ENCODE data around the gene AEN. TPM values are rescaled to one million over a fixed set of nuclear protein-coding genes. Genes with fewer than 3 reads are reported as not detected.
A peak's percentile ranks its signal among the peaks of the same experiment; 100 is the strongest.

AEN gene
- total RNA-seq, 2 experiments from 2014 or later: 32.7 to 33.5 TPM

GRCh38 chr15:88649753-88650551, 28.8 kb downstream of the AEN start:
- Mint-ChIP-seq H3K27me3 (no peaks in the 10 kb centered on the region), H3K9me3 (no peaks in the 10 kb centered on the region), H3K27ac (peak overlapping the region; percentile 84), H3K4me3 (peak overlapping the region; percentile 26), H3K36me3 (ENCODE audit: low read depth) (peaks cover 72% of the 10 kb centered on the region), H3K4me1 (peaks cover 73% of the 10 kb centered on the region)
- ChIA-PET POLR2A (interaction anchor here (0.6 to 2.5 kb wide), 4 partner anchors 15 to 183 kb away, joined by 3 to 8 read pairs (median 4); partner anchors contain the start of genes MRPL46 and MRPS11), CTCF (interaction anchor here (1.0 to 2.1 kb wide), 2 partner anchors 26 to 183 kb away, joined by 3 to 12 read pairs; partner anchors contain the start of genes MRPL46 and MRPS11)
- peak; percentile 10 for DNase-seq

DNA sequence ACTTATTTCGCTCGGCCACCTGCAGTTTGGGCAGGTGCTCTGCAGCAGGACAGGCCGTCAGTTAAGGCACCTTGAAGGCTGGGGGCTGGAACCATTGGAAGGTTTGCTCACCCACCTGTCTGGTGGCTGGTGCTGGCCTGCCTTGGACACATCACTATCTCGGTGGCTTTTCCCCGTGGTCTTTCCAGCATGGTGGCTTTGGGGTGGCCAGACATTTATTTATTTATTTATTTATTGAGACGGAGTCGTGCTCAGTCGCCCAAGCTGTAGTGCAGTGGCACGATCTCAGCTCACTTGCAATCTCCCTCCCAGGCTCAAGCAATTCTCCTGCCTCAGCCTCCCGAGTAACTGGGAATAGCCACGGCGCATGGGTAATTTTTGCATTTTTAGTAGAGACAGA, 29.4 kb downstream of the AEN start:
- peaks cover 71% of the 10 kb centered on the region for H3K4me1 Mint-ChIP-seq
- H3K27me3 Mint-ChIP-seq: no peaks in the 10 kb centered on the region
- POLR2A ChIA-PET: interaction anchor here (1.8 kb wide), 1 partner anchor 26 kb away, joined by 8 read pairs; no protein-coding TSS in a partner anchor
- CTCF ChIA-PET: interaction anchor here (1.0 to 2.1 kb wide), 2 partner anchors 27 to 183 kb away, joined by 3 to 12 read pairs; partner anchors contain the start of genes MRPL46 and MRPS11
- no peaks in the 10 kb centered on the region for H3K9me3 Mint-ChIP-seq
- H3K4me3 Mint-ChIP-seq: no peak overlapping the region
- no peak overlapping the region for H3K27ac Mint-ChIP-seq
- H3K36me3 Mint-ChIP-seq (ENCODE audit: low read depth): peaks cover 71% of the 10 kb centered on the region
- DNase-seq: no peak

- no peaks in the 10 kb centered on the region for H3K9me3 Mint-ChIP-seq
- H3K36me3 Mint-ChIP-seq (ENCODE audit: low read depth): peaks cover 66% of the 10 kb centered on the region
- no peak overlapping the region for H3K4me3 Mint-ChIP-seq
- peak overlapping the region; percentile 26 for H3K27ac Mint-ChIP-seq
- peak; percentile 9 for DNase-seq
- H3K4me1 Mint-ChIP-seq: peaks cover 67% of the 10 kb centered on the region
- no peaks in the 10 kb centered on the region for H3K27me3 Mint-ChIP-seq
- ChIA-PET CTCF (interaction anchor here (2.1 kb wide), 1 partner anchor 27 kb away, joined by 12 read pairs; no protein-coding TSS in a partner anchor), POLR2A (interaction anchor here (1.0 to 1.5 kb wide), 2 partner anchors 26 to 29 kb away, joined by 3 read pairs; no protein-coding TSS in a partner anchor)
Measured at GRCh38 chr15:88651136-88651732, 30.1 kb downstream of the AEN start.

DNA sequence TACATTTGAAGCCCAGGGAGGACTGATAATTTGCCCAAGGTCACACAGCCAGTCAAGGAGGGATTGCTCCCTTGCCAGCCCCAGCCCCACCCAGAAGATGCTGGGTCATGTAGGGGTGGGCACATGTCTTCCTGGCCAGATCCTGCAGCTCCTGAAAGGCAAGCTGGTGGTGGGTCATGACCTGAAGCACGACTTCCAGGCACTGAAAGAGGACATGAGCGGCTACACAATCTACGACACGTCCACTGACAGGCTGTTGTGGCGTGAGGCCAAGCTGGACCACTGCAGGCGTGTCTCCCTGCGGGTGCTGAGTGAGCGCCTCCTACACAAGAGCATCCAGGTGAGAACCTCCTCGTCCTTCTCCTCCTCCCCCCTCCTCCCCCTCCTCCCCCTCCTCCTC, 30.8 kb downstream of the AEN start:
- peak overlapping the region; percentile 26 for H3K27ac Mint-ChIP-seq
- POLR2A ChIA-PET: interaction anchor here (1.0 to 1.5 kb wide), 2 partner anchors 27 to 30 kb away, joined by 3 read pairs; no protein-coding TSS in a partner anchor

GRCh38 chr15:88652456-88653199, 31.5 kb downstream of the AEN start:
- CTCF ChIA-PET: interaction anchor here (0.6 to 0.7 kb wide), 2 partner anchors 12 to 28 kb away, joined by 3 to 5 read pairs; no protein-coding TSS in a partner anchor
- no peak for DNase-seq
- peaks cover 57% of the 10 kb centered on the region for H3K4me1 Mint-ChIP-seq

More for the DNA sequence above, 30.8 kb downstream of the AEN start:
- peaks cover 62% of the 10 kb centered on the region for H3K36me3 Mint-ChIP-seq (ENCODE audit: low read depth)
- peak; percentile 12 for DNase-seq
- H3K4me3 Mint-ChIP-seq: no peak overlapping the region
- peaks cover 63% of the 10 kb centered on the region for H3K4me1 Mint-ChIP-seq
- no peaks in the 10 kb centered on the region for H3K9me3 Mint-ChIP-seq
- H3K27me3 Mint-ChIP-seq: no peaks in the 10 kb centered on the region
- CTCF ChIA-PET: no interaction called here

GRCh38 chr15:88653200-88654064, 32.3 kb downstream of the AEN start:
- H3K4me1 Mint-ChIP-seq: peaks cover 49% of the 10 kb centered on the region
- peaks cover 50% of the 10 kb centered on the region for H3K36me3 Mint-ChIP-seq (ENCODE audit: low read depth)
- H3K27me3 Mint-ChIP-seq: no peaks in the 10 kb centered on the region
- H3K27ac Mint-ChIP-seq: no peak overlapping the region
- no peak for DNase-seq
- no peak overlapping the region for H3K4me3 Mint-ChIP-seq
- H3K9me3 Mint-ChIP-seq: no peaks in the 10 kb centered on the region
- POLR2A ChIA-PET: interaction anchor here (0.7 to 1.5 kb wide), 3 partner anchors 22 to 29 kb away, joined by 3 to 7 read pairs (median 3); no protein-coding TSS in a partner anchor
- CTCF ChIA-PET: interaction anchor here (0.7 kb wide), 1 partner anchor 29 kb away, joined by 3 read pairs; no protein-coding TSS in a partner anchor

More at GRCh38 chr15:88652456-88653199, 31.5 kb downstream of the AEN start:
- no peak overlapping the region for H3K27ac Mint-ChIP-seq
- H3K9me3 Mint-ChIP-seq: no peaks in the 10 kb centered on the region
- H3K27me3 Mint-ChIP-seq: no peaks in the 10 kb centered on the region
- H3K4me3 Mint-ChIP-seq: no peak overlapping the region
- H3K36me3 Mint-ChIP-seq (ENCODE audit: low read depth): peaks cover 58% of the 10 kb centered on the region
- POLR2A ChIA-PET: interaction anchor here (0.8 to 1.5 kb wide), 2 partner anchors 23 to 30 kb away, joined by 3 read pairs; no protein-coding TSS in a partner anchor

GRCh38 chr15:88654430-88655102, 33.4 kb downstream of the AEN start:
- Mint-ChIP-seq H3K36me3 (ENCODE audit: low read depth) (peaks cover 39% of the 10 kb centered on the region), H3K9me3 (no peaks in the 10 kb centered on the region), H3K4me3 (no peak overlapping the region), H3K27me3 (no peaks in the 10 kb centered on the region), H3K4me1 (peaks cover 37% of the 10 kb centered on the region), H3K27ac (no peak overlapping the region)
- ChIA-PET POLR2A (interaction anchor here (1.5 to 1.8 kb wide), 2 partner anchors 25 to 30 kb away, joined by 4 to 7 read pairs; no protein-coding TSS in a partner anchor), CTCF (interaction anchor here (1.7 to 2.0 kb wide), 2 partner anchors 10 to 30 kb away, joined by 7 read pairs; no protein-coding TSS in a partner anchor)
- no peak for DNase-seq

DNA sequence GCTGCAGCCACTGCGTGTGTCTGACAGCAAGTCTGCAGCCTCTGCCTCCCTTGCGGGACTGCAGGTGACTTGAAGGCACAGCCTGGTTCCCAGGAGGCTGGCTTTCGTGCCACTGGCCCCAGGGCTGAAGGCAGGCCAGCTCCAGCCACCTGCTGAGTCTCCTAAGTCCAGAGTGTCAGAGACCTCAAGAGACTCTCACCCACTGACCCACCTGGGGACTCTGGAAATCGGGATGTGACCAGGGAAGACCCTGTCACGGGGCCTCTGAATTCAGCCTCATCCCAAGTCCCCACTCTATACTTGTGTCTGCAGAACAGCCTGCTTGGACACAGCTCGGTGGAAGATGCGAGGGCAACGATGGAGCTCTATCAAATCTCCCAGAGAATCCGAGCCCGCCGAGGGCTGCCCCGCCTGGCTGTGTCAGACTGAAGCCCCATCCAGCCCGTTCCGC, 34.0 kb downstream of the AEN start:
- POLR2A ChIA-PET: interaction anchor here (1.3 to 1.8 kb wide), 4 partner anchors 20 to 33 kb away, joined by 4 to 7 read pairs (median 4); partner anchors contain the start of gene AEN
- Mint-ChIP-seq H3K4me1 (peaks cover 33% of the 10 kb centered on the region), H3K4me3 (no peak overlapping the region), H3K9me3 (no peaks in the 10 kb centered on the region), H3K27ac (no peak overlapping the region), H3K27me3 (no peaks in the 10 kb centered on the region), H3K36me3 (ENCODE audit: low read depth) (peaks cover 37% of the 10 kb centered on the region)
- DNase-seq: no peak
- CTCF ChIA-PET: interaction anchor here (1.7 to 2.0 kb wide), 2 partner anchors 9 to 31 kb away, joined by 7 read pairs; no protein-coding TSS in a partner anchor

DNA sequence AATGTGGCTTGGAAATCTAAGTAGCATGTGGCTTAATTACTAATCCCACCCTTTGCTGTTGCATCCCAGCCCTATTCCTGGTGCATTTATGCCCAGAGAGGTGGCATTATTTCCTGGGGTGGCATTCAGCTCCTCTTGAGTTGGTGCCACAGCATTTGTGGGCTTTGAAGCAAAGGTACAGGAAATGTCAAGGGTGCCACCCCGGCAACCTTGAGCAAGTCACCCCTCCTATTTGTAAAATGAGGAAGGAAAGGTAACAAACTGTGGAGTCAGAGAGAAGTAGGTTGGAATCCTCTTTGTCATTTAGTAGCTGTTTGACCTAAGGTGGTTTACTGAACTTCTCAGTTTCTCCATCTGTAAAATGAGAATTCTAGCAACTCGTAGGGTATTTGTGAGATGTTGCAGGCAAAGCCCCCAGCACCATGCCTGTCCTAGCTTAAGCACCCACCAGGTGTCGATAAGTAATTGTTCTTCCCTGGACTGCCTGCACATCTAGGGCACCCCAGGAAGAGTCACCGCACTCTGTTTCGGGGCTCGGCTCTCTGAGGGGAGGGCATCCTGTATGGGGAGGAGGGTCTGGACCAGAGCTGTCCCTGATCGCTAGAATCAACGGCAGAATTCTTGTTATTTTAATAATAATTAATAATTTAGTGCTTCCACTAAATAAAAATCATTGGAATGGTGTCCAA, 34.8 kb downstream of the AEN start:
- H3K27me3 Mint-ChIP-seq: no peaks in the 10 kb centered on the region
- H3K27ac Mint-ChIP-seq: no peak overlapping the region
- POLR2A ChIA-PET: interaction anchor here (1.2 to 1.8 kb wide), 4 partner anchors 9 to 34 kb away, joined by 4 read pairs; partner anchors contain the start of gene AEN
- no peaks in the 10 kb centered on the region for H3K9me3 Mint-ChIP-seq
- peaks cover 34% of the 10 kb centered on the region for H3K36me3 Mint-ChIP-seq (ENCODE audit: low read depth)
- H3K4me1 Mint-ChIP-seq: peaks cover 27% of the 10 kb centered on the region
- no peak overlapping the region for H3K4me3 Mint-ChIP-seq
- CTCF ChIA-PET: interaction anchor here (1.7 to 2.0 kb wide), 2 partner anchors 9 to 32 kb away, joined by 7 read pairs; no protein-coding TSS in a partner anchor
- DNase-seq: no peak

DNA sequence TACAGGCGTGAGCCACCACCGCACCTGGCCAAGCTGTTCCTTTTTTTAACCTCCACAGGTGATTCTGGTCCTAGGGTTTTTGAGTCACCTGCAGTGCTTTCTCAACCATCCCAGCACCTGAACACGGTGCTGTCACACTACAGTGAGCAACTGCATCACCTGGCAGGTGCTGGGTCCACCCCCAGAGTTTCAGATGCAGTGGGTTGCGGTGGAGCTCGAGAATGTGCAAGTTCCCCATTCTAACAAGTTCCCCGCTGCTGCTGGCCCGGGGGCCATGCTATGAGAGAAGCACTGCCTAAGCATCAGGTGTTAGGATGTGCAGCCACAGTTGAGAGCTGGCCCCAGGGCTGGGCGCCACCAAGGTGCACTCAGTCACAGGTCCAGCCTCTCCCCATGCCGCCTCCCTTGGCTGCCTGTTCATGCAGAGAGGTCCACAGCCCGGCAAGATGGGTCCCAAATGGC, 35.7 kb downstream of the AEN start:
- Mint-ChIP-seq H3K27ac (no peak overlapping the region), H3K4me1 (peaks cover 18% of the 10 kb centered on the region), H3K27me3 (no peaks in the 10 kb centered on the region), H3K9me3 (no peaks in the 10 kb centered on the region), H3K4me3 (no peak overlapping the region), H3K36me3 (ENCODE audit: low read depth) (peaks cover 28% of the 10 kb centered on the region)
- ChIA-PET CTCF (interaction anchor here (1.3 kb wide), 1 partner anchor 32 kb away, joined by 4 read pairs; no protein-coding TSS in a partner anchor), POLR2A (interaction anchor here (0.7 to 1.7 kb wide), 3 partner anchors 8 to 32 kb away, joined by 3 to 4 read pairs (median 4); no protein-coding TSS in a partner anchor)
- no peak for DNase-seq

Measured in activated CD4-positive, alpha-beta memory T cell treated with anti-CD3 and anti-CD28 coated beads, Interleukin-2, amount 10 ng/mL, durations not matched to agents 7 days and 5 days (primary cell).